ENCODE results near the gene TOMM20. TPM values are rescaled to one million over a fixed set of nuclear protein-coding genes. Genes with fewer than 3 reads are reported as not detected.

TOMM20 gene
- total RNA-seq, 1 donor from 2014 or later: 143 TPM

DNA sequence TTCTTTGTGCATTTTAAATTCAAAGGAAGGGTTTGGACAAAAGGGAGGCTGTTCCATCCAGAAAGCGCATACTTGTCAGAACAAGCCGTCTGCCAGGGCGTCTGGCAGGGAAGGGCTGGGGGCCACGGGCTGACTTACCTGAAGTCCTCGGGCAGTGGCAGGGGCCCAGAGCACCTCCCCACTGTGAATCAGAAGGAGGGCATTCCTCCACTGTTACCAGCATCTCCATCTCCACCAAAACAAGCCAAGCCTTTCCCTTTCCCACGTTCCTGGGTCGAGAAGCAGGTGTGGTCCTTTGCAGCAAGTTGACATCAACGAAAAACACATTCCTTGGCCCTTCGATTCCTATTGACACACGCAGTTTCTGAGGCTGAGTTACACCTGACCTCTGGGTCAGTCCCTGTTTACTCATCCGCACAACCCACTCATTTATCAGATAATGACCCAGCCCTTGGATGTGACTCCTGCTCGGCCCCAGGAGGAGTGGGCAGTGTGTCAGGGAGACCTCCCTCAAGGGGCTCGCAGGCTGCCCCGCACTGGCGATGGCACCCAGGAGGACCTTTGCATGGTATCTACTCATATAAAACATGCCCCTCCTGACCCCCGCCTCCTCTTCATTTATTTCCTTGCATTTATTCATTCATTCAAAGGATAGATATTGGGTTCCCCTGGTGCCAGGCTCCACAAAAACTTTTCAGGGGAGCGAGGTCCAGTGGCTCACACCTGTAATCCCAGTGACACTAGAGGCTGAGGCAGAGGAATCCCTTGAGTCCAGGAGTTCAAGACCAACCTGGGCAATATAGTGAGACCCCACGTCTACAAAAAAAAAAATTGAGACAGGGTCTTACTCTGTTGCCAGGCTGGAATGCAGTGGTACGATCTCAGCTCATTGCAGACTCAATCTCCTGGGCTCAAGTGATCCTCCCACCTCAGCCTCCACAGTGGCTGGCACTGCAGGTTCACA lies 60.2 kb downstream of the TOMM20 start:
- H2AFZ ChIP-seq (ENCODE audit: low read depth, low read length): no peak overlapping the region
- Mint-ChIP-seq H3K4me1 (ENCODE audit: low read depth, unreplicated experiment) (peaks cover 17% of the 10 kb centered on the region), H3K36me3 (ENCODE audit: low read depth, unreplicated experiment) (peaks cover 2% of the 10 kb centered on the region), H3K4me3 (ENCODE audit: unreplicated experiment) (no peak overlapping the region), H3K27me3 (ENCODE audit: low read depth, unreplicated experiment) (no peaks in the 10 kb centered on the region), H3K27ac (ENCODE audit: unreplicated experiment) (peak overlapping the region; percentile 47), H3K9me3 (ENCODE audit: unreplicated experiment) (peaks cover 2% of the 10 kb centered on the region)
- H3K4me1 ChIP-seq (ENCODE audit: insufficient read depth, low read length): peaks cover 31% of the 10 kb centered on the region
- no peaks in the 10 kb centered on the region for H3K79me2 ChIP-seq (ENCODE audit: insufficient read depth, low read length)
- no peaks in the 10 kb centered on the region for H3K9me3 ChIP-seq (ENCODE audit: insufficient read depth, low read depth, low read length)
- TF ChIP-seq, protein P1, sequence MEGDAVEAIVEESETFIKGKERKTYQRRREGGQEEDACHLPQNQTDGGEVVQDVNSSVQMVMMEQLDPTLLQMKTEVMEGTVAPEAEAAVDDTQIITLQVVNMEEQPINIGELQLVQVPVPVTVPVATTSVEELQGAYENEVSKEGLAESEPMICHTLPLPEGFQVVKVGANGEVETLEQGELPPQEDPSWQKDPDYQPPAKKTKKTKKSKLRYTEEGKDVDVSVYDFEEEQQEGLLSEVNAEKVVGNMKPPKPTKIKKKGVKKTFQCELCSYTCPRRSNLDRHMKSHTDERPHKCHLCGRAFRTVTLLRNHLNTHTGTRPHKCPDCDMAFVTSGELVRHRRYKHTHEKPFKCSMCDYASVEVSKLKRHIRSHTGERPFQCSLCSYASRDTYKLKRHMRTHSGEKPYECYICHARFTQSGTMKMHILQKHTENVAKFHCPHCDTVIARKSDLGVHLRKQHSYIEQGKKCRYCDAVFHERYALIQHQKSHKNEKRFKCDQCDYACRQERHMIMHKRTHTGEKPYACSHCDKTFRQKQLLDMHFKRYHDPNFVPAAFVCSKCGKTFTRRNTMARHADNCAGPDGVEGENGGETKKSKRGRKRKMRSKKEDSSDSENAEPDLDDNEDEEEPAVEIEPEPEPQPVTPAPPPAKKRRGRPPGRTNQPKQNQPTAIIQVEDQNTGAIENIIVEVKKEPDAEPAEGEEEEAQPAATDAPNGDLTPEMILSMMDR (IDR thresholded peaks at IDR 0.05; ENCODE audit: insufficient read depth, low read depth, low read length): no peak
- H3K4me2 ChIP-seq (ENCODE audit: low read length): peak overlapping the region; percentile 70
- DNase-seq (ENCODE audit: low read depth): peak; percentile 94
- H3K27me3 ChIP-seq (ENCODE audit: insufficient read depth, low read length): no peaks in the 10 kb centered on the region
- H4K20me1 ChIP-seq (ENCODE audit: insufficient read depth, low read length): no peaks in the 10 kb centered on the region
- no peak overlapping the region for H3K4me3 ChIP-seq (ENCODE audit: insufficient read depth, low read depth, low read length)
- H3K9ac ChIP-seq (ENCODE audit: low read length): peak overlapping the region; percentile 69
- H3K36me3 ChIP-seq (ENCODE audit: insufficient read depth, low read length): no peaks in the 10 kb centered on the region
- peak overlapping the region; percentile 86 for H3K27ac ChIP-seq (ENCODE audit: low read depth, low read length)
- FAIRE-seq: no peak

DNA sequence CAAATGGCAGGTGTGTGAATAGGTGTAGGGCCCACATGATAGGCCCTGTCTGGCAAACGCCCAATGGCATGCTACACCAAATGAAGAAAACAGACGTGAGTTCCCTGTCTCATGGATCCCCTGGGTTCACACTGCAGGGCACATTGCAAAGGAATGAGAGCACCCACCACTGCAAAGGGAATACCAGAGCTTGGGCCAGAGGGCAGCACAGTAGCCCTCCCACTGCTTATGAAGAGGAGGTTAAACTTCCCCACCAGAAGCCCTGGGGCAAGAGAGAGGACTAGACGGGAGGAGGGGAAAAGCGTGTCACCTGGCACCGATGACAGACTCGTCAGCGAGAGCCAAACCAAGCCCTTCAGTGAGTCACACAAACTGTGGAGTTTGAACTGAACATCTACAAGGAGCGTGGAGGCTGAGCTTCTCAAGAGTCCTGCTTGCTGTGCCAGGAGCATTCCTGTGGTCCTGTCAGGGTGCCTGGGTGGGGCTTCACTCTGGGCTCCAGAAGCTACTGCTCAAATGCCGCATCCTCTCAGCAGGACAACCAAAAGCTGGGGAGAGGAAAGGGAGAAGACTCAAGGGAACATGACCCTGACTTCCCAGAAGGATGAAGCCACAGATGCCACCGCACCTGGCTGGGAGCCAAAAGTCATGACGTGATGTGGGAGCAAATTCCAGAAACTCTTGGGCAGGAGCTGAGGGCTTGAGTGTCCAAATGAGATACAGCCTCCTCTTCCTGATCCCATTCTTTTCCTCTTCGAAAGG lies 61.1 kb downstream of the TOMM20 start:
- Mint-ChIP-seq H3K9me3 (ENCODE audit: unreplicated experiment) (peaks cover 2% of the 10 kb centered on the region), H3K4me3 (ENCODE audit: unreplicated experiment) (no peak overlapping the region), H3K36me3 (ENCODE audit: low read depth, unreplicated experiment) (peaks cover 2% of the 10 kb centered on the region), H3K27ac (ENCODE audit: unreplicated experiment) (peak overlapping the region; percentile 72), H3K4me1 (ENCODE audit: low read depth, unreplicated experiment) (peaks cover 19% of the 10 kb centered on the region), H3K27me3 (ENCODE audit: low read depth, unreplicated experiment) (no peaks in the 10 kb centered on the region)
- H4K20me1 ChIP-seq (ENCODE audit: insufficient read depth, low read length): no peaks in the 10 kb centered on the region
- no peaks in the 10 kb centered on the region for H3K36me3 ChIP-seq (ENCODE audit: insufficient read depth, low read length)
- DNase-seq (ENCODE audit: low read depth) (peak; percentile 100), FAIRE-seq (no peak)
- H2AFZ ChIP-seq (ENCODE audit: low read depth, low read length): peak overlapping the region; percentile 10
- no peak overlapping the region for H3K4me3 ChIP-seq (ENCODE audit: insufficient read depth, low read depth, low read length)
- H3K4me2 ChIP-seq (ENCODE audit: low read length): peak overlapping the region; percentile 70
- H3K4me1 ChIP-seq (ENCODE audit: insufficient read depth, low read length): peaks cover 38% of the 10 kb centered on the region
- peak overlapping the region; percentile 69 for H3K9ac ChIP-seq (ENCODE audit: low read length)
- peak overlapping the region; percentile 86 for H3K27ac ChIP-seq (ENCODE audit: low read depth, low read length)
- no peaks in the 10 kb centered on the region for H3K27me3 ChIP-seq (ENCODE audit: insufficient read depth, low read length)
- TF ChIP-seq EZH2 (IDR thresholded peaks at IDR 0.05; ENCODE audit: insufficient read depth, low read length): no peak
- TF ChIP-seq, protein P1 (IDR thresholded peaks at IDR 0.05; ENCODE audit: insufficient read depth, low read depth, low read length): no peak
- H3K79me2 ChIP-seq (ENCODE audit: insufficient read depth, low read length): no peaks in the 10 kb centered on the region
- no peaks in the 10 kb centered on the region for H3K9me3 ChIP-seq (ENCODE audit: insufficient read depth, low read depth, low read length)
